ENCODE measurements around the gene TMEM106A. TPM values are rescaled to one million over a fixed set of nuclear protein-coding genes. Genes with fewer than 3 reads are reported as not detected.
"Not testable (repeated sequence)": the region's sequence is repeated elsewhere in the genome, so short reads cannot be mapped to it uniquely, and the experiment has no call there.

Gene TMEM106A
- total RNA-seq, 4 donors from 2014 or later: 0.57 to 4.6 (median 1.4) TPM

GRCh38 chr17:43219001-43219400 is 7.3 kb downstream of the TMEM106A start:
- H3K4me3 ChIP-seq (ENCODE audit: low read depth, poor library complexity, severe bottlenecking): no peak overlapping the region
- peak in 1 of 2 donors; percentile 68 for DNase-seq (ENCODE audit: low spot score in 2 of 2)
- 89% methylated on average over 2 of the region's 2 CpGs for WGBS, 2 donors
- intact Hi-C loops (cut with DNase I; ENCODE audit: low total_unique reads): loop anchor here (10.0 kb wide), 1 partner anchor 1666 kb away; no protein-coding TSS in a partner anchor
- TF ChIP-seq CTCF (IDR thresholded peaks at IDR 0.05) (no peak), POLR2A (IDR thresholded peaks at IDR 0.05) (no peak)

GRCh38 chr17:43219746-43220380 is 8.2 kb downstream of the TMEM106A start:
- intact Hi-C loops (cut with DNase I; ENCODE audit: low total_unique reads): loop anchor here (10.0 kb wide), 1 partner anchor 1665 kb away; no protein-coding TSS in a partner anchor
- TF ChIP-seq CTCF (IDR thresholded peaks at IDR 0.05): no peak
- no peak for TF ChIP-seq POLR2A (IDR thresholded peaks at IDR 0.05)
- DNase-seq (ENCODE audit: low spot score in 2 of 2): peak in 1 of 2 donors; percentile 32
- H3K4me3 ChIP-seq (ENCODE audit: low read depth, poor library complexity, severe bottlenecking): no peak overlapping the region
- WGBS, 2 donors: 79 to 85% methylated on average over 8 of the region's 8 CpGs

GRCh38 chr17:43220511-43221125 is 8.9 kb downstream of the TMEM106A start:
- WGBS, 2 donors: 87 to 89% methylated on average over 9 of the region's 9 CpGs
- TF ChIP-seq POLR2A (IDR thresholded peaks at IDR 0.05): no peak
- TF ChIP-seq CTCF (IDR thresholded peaks at IDR 0.05): no peak
- intact Hi-C loops (cut with DNase I; ENCODE audit: low total_unique reads): no loop called here
- DNase-seq (ENCODE audit: low spot score in 2 of 2): peak in 1 of 2 donors; percentile 61
- H3K4me3 ChIP-seq (ENCODE audit: low read depth, poor library complexity, severe bottlenecking): no peak overlapping the region

GRCh38 chr17:43224146-43224705 is 12.6 kb downstream of the TMEM106A start:
- WGBS, 2 donors: 90 to 91% methylated on average over 7 of the region's 7 CpGs
- H3K4me3 ChIP-seq (ENCODE audit: low read depth, poor library complexity, severe bottlenecking): no peak overlapping the region
- DNase-seq (ENCODE audit: low spot score in 2 of 2): peak in 1 of 2 donors; percentile 65
- TF ChIP-seq CTCF (IDR thresholded peaks at IDR 0.05): no peak
- TF ChIP-seq POLR2A (IDR thresholded peaks at IDR 0.05): no peak
- intact Hi-C loops (cut with DNase I; ENCODE audit: low total_unique reads): no loop called here

- peak in 1 of 2 donors; percentile 21 for DNase-seq (ENCODE audit: low spot score in 2 of 2)
- intact Hi-C loops (cut with DNase I; ENCODE audit: low total_unique reads): no loop called here
- TF ChIP-seq CTCF (IDR thresholded peaks at IDR 0.05) (no peak), POLR2A (IDR thresholded peaks at IDR 0.05) (no peak)
- H3K4me3 ChIP-seq (ENCODE audit: low read depth, poor library complexity, severe bottlenecking): no peak overlapping the region
- WGBS, 2 donors: 94 to 98% methylated on average over 7 of the region's 7 CpGs
Measured at GRCh38 chr17:43226393-43226792, 14.7 kb downstream of the TMEM106A start.

- H3K4me3 ChIP-seq (ENCODE audit: low read depth, poor library complexity, severe bottlenecking); DNase-seq (ENCODE audit: low spot score in 2 of 2); intact Hi-C loops (cut with DNase I; ENCODE audit: low total_unique reads): not testable (repeated sequence)
- no CpG with 5 or more reads among the region's 7 CpGs for WGBS, 2 donors
Measured at GRCh38 chr17:43228020-43228782, 16.5 kb downstream of the TMEM106A start, which contains the start of gene CCDC200. TSS of gene CCDC200 (minus strand) at chr17:43228623. CDS start at chr17:43228554, 69 bp downstream.

GRCh38 chr17:43231205-43232020 is 19.7 kb downstream of the TMEM106A start:
- DNase-seq (ENCODE audit: low spot score in 2 of 2): peak; percentile 19 to 49

More at GRCh38 chr17:43231205-43232020, 19.7 kb downstream of the TMEM106A start:
- H3K4me3 ChIP-seq (ENCODE audit: low read depth, poor library complexity, severe bottlenecking); intact Hi-C loops (cut with DNase I; ENCODE audit: low total_unique reads): not testable (repeated sequence)
- WGBS, 2 donors: 69 to 79% methylated on average over 25 to 36 of the region's 40 CpGs
